WERI-Rb-1 (cell line): ENCODE data around the gene TMEM9.

Source experiments
- DNase-seq: peaks from one replicate; pipeline ENCODE4 v3.0.0-alpha.2; 2020
- H3K27ac ChIP-seq: fragments of 250-450 bp; sonication (Bioruptor Pico); 2 replicates; pipeline ENCODE4 v1.5.1; 2020; ENCODE audit warnings: mild to moderate bottlenecking, moderate library complexity
- H3K27me3 ChIP-seq: fragments of 250-450 bp; sonication (Bioruptor Pico); 2 replicates; pipeline ENCODE4 v1.5.1; 2021; ENCODE audit warnings: mild to moderate bottlenecking, low read depth, moderate library complexity; ENCODE audit not compliant: insufficient read depth, severe bottlenecking
- H3K36me3 ChIP-seq: fragments of 250-450 bp; sonication (Bioruptor Pico); 2 replicates; pipeline ENCODE4 v1.5.1; 2020; ENCODE audit warnings: mild to moderate bottlenecking, moderate library complexity
- H3K4me3 ChIP-seq: 2 replicates; pipeline ENCODE4 v1.5.1; 2011; ENCODE audit warnings: low read depth, mild to moderate bottlenecking, control low read depth, low read length
- H3K9me3 ChIP-seq: fragments of 250-450 bp; sonication (Bioruptor Pico); 2 replicates; pipeline ENCODE4 v1.5.1; 2021; ENCODE audit warnings: mild to moderate bottlenecking, moderate library complexity; ENCODE audit not compliant: severe bottlenecking
- TF ChIP-seq, protein P1 (sequence below): IDR thresholded peaks from 2 replicates; pipeline ENCODE4 v1.5.1; 2011; ENCODE audit warnings: low read depth, mild to moderate bottlenecking, control low read depth, inconsistent platforms, low read length

The TMEM9 gene

GRCh38 chr1:201180141-201180540 is 25.9 kb upstream of the TMEM9 start:
- TF ChIP-seq, protein P1, sequence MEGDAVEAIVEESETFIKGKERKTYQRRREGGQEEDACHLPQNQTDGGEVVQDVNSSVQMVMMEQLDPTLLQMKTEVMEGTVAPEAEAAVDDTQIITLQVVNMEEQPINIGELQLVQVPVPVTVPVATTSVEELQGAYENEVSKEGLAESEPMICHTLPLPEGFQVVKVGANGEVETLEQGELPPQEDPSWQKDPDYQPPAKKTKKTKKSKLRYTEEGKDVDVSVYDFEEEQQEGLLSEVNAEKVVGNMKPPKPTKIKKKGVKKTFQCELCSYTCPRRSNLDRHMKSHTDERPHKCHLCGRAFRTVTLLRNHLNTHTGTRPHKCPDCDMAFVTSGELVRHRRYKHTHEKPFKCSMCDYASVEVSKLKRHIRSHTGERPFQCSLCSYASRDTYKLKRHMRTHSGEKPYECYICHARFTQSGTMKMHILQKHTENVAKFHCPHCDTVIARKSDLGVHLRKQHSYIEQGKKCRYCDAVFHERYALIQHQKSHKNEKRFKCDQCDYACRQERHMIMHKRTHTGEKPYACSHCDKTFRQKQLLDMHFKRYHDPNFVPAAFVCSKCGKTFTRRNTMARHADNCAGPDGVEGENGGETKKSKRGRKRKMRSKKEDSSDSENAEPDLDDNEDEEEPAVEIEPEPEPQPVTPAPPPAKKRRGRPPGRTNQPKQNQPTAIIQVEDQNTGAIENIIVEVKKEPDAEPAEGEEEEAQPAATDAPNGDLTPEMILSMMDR: no peak
- no peaks in the 10 kb centered on the region for H3K9me3 ChIP-seq
- no peak for DNase-seq
- H3K36me3 ChIP-seq: no peaks in the 10 kb centered on the region
- H3K27ac ChIP-seq: no peak overlapping the region
- H3K27me3 ChIP-seq: no peaks in the 10 kb centered on the region
- no peak overlapping the region for H3K4me3 ChIP-seq

DNA sequence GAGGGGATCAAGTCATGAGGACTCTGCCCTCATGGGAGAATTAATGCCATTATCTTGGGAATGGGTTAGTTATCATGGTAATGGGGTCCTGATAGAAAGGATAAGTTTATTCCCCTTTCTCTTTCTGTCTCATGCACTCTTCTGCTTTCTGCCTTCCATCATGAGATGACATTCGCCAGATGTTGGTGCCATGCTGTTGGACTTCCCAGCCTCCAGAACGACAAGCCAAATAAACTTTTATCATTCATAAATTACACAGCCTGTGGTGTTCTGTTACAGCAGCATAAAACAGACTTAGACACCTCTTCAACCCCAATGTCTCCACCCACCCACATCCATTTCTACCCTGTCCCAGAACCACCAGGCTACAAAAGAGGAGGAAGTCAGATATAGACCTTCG is 24.4 kb upstream of the TMEM9 start:
- H3K27me3 ChIP-seq: no peaks in the 10 kb centered on the region
- H3K27ac ChIP-seq: no peak overlapping the region
- H3K9me3 ChIP-seq: no peaks in the 10 kb centered on the region
- no peak for DNase-seq
- no peak overlapping the region for H3K4me3 ChIP-seq
- TF ChIP-seq, protein P1: no peak
- no peaks in the 10 kb centered on the region for H3K36me3 ChIP-seq

DNA sequence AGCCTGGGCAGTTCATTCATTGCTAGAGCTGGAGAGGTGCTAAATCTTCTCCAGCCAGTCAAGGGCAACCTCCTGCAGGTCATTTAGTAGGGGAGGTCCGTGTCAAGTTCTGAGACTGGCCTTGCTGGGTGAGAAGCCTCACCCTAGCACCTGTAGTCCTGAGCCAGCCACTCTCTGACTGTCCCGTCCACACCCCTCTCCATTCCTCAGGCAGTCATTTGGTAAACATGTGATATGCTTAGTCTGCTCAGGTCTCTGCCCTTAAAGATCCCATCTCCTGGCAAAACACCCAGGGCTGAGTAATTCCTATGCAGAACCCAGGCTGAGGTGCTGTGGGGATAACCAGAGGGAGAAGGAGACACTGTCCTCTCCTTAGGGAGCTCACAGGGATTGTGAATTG is 22.7 kb upstream of the TMEM9 start:
- H3K27me3 ChIP-seq: no peaks in the 10 kb centered on the region
- no peaks in the 10 kb centered on the region for H3K9me3 ChIP-seq
- H3K27ac ChIP-seq: no peak overlapping the region
- TF ChIP-seq, protein P1: no peak
- DNase-seq: no peak
- H3K4me3 ChIP-seq: no peak overlapping the region
- H3K36me3 ChIP-seq: no peaks in the 10 kb centered on the region

GRCh38 chr1:201175820-201176500 is 21.7 kb upstream of the TMEM9 start:
- no peaks in the 10 kb centered on the region for H3K36me3 ChIP-seq
- no peak overlapping the region for H3K27ac ChIP-seq

DNA sequence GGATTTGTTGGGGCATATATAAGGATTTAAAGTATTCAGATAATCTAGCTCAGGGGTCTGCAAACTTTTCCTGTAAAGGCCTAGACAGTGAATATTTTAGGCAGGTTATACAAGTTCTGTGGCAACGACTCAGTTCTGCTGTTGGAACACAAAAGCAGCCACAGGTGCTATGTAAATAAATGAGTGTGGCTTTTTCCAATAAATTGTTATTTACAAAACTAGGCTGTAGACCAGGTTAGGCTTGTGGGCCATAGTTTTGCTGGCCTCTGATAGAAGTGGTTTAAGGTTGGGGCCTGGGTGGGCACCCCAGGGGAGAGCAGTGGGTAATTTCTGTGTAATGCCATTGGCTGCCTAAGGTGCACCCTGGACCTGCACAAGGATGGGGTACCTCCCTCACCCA is 19.5 kb upstream of the TMEM9 start:
- no peak overlapping the region for H3K4me3 ChIP-seq
- no peaks in the 10 kb centered on the region for H3K27me3 ChIP-seq
- TF ChIP-seq, protein P1: no peak
- no peaks in the 10 kb centered on the region for H3K9me3 ChIP-seq
- H3K27ac ChIP-seq: no peak overlapping the region
- no peaks in the 10 kb centered on the region for H3K36me3 ChIP-seq
- DNase-seq: no peak

More at GRCh38 chr1:201175820-201176500, 21.7 kb upstream of the TMEM9 start:
- H3K27me3 ChIP-seq: no peaks in the 10 kb centered on the region
- no peak overlapping the region for H3K4me3 ChIP-seq
- H3K9me3 ChIP-seq: no peaks in the 10 kb centered on the region
- DNase-seq: no peak
- TF ChIP-seq, protein P1: no peak

DNA sequence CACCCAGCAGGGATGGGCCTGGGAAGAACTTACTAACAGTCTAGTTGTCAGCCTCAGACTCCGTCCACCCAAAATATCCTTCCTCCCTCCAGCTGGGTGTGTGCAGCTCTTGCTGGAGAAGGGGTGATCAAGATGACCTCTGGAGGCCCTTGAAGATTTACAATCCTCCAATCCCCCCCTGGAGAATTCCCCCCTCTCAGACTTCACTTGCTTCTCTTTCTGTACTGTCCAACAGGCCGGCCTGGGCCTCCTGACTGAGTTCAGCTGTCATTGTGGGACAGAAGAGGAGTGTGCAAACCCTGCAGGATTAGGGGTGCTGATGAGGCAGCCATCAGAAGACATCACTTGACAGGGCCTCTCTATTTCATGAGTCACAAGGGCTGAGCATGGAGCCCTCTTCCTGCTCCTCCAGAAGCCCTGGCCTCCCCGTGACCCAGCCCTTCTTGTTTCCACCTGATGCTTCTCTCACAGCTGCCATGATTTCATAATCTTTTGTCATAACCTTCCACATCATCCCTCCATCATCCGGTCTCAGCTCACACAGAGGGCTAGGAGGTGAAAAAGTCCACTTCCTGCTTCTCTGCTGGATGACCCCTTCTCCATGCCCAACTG is 18.8 kb upstream of the TMEM9 start:
- Histone ChIP-seq H3K4me3 (no peak overlapping the region), H3K27ac (no peak overlapping the region), H3K27me3 (no peaks in the 10 kb centered on the region), H3K9me3 (no peaks in the 10 kb centered on the region), H3K36me3 (no peaks in the 10 kb centered on the region)
- DNase-seq: no peak
- TF ChIP-seq, protein P1: no peak
